Chondrocyte (in vitro differentiated cells): ENCODE measurements around the gene PI4KA. TPM values are rescaled to one million over a fixed set of nuclear protein-coding genes. Genes with fewer than 3 reads are reported as not detected.

ENCODE experiments used
- DNase-seq: peaks from one replicate; pipeline ENCODE4 v3.0.0; 2021; ENCODE audit warnings: mixed read lengths, low spot score
- H3K27ac Mint-ChIP-seq: one replicate; pipeline ENCODE4 v1.8.0; 2021; ENCODE audit warnings: mild to moderate bottlenecking, moderate library complexity, mixed read lengths; ENCODE audit not compliant: unreplicated experiment
- H3K27me3 Mint-ChIP-seq: 2 replicates; pipeline ENCODE4 v1.8.0; 2021; ENCODE audit warnings: low read depth, mixed read lengths
- H3K36me3 Mint-ChIP-seq: 2 replicates; pipeline ENCODE4 v1.8.0; 2021; ENCODE audit warnings: low read depth, mixed read lengths
- H3K4me1 Mint-ChIP-seq: 2 replicates; pipeline ENCODE4 v1.8.0; 2021; ENCODE audit warnings: low read depth, mild to moderate bottlenecking, mixed read lengths
- H3K4me3 Mint-ChIP-seq: one replicate; pipeline ENCODE4 v1.8.0; 2021; ENCODE audit warnings: mild to moderate bottlenecking, moderate library complexity, mixed read lengths; ENCODE audit not compliant: unreplicated experiment
- H3K9me3 Mint-ChIP-seq: 2 replicates; pipeline ENCODE4 v1.8.0; 2021; ENCODE audit warnings: low read depth, mixed read lengths
- long read RNA-seq: library from polyadenylated mRNA; stranded (forward); transcript quantifications from one replicate; pipeline ENCODE4 v2.0.0, GENCODE V29; 2021
- total RNA-seq: library from RNA; stranded (reverse); gene quantifications from 3 replicates; pipeline ENCODE4 v1.2.1, GENCODE V29; 2021
- TF ChIP-seq, protein P1 (sequence below): fragments of 200-600 bp; sonication (generic); IDR thresholded peaks from 2 replicates; pipeline ENCODE4 v1.5.0; 2021; ENCODE audit warnings: antibody characterized with exemption, mild to moderate bottlenecking, moderate library complexity

Gene PI4KA
- total RNA-seq: 68.3 to 87.9 TPM (median 72.3 TPM) in 3 replicates
- long read RNA-seq, full-length matches to known transcripts: 29 of 72 reads
- long read RNA-seq, partial matches to known transcripts: 31 of 72 reads
- long read RNA-seq, other reads (novel, unspliced or antisense): 12 of 72 reads

DNA sequence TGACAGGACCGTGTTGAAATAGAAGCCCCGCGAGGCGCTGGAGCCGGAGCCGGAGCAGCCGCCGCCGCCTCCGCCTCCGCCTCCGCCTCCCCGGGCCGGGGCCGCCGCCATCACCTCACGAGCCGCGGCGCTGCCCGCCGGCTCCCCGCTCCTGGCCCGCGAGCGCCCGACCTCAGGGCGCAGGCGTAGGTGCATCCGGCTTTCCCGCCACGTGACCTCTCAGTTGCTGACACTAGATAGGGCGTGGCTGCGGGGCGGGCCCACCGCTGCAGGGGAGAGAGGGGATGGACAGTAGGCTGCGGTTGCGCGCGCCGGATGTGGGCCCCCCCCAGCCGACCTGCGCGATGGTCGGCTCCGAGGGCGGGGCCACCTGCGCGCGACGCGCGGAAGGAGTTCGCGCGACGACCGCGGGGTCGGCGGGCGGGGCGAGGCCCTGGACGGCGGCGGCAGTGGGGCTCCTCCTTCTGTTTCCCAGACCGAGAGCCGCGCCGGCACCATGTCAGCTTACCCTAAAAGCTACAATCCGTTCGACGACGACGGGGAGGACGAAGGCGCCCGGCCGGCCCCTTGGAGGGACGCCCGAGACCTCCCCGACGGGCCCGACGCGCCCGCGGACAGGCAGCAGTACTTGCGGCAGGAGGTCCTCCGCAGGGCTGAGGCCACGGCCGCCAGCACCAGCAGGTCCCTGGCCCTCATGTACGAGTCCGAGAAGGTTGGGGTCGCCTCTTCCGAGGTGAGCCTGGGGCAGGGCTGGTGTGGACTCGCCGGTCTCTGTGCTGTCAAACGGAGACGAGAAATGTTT is at the start of gene PI4KA, which contains the start of gene SNAP29:
PI4KA (minus strand) TSS at position 197 of the 802 bp plus-strand sequence; CDS start at position 111, 86 bp downstream.
SNAP29 (plus strand) TSS at position 393 of the 802 bp plus-strand sequence; CDS start at position 497, 104 bp downstream.
- Mint-ChIP-seq H3K4me1 (peaks cover 37% of the 10 kb centered on the region), H3K27ac (peak within 1 kb of the TSS; percentile 82), H3K36me3 (peaks cover under 1% of the 10 kb centered on the region), H3K9me3 (no peaks in the 10 kb centered on the region), H3K4me3 (peak within 1 kb of the TSS; percentile 83), H3K27me3 (no peaks in the 10 kb centered on the region)
- peak; percentile 99 for DNase-seq
- TF ChIP-seq, protein P1, sequence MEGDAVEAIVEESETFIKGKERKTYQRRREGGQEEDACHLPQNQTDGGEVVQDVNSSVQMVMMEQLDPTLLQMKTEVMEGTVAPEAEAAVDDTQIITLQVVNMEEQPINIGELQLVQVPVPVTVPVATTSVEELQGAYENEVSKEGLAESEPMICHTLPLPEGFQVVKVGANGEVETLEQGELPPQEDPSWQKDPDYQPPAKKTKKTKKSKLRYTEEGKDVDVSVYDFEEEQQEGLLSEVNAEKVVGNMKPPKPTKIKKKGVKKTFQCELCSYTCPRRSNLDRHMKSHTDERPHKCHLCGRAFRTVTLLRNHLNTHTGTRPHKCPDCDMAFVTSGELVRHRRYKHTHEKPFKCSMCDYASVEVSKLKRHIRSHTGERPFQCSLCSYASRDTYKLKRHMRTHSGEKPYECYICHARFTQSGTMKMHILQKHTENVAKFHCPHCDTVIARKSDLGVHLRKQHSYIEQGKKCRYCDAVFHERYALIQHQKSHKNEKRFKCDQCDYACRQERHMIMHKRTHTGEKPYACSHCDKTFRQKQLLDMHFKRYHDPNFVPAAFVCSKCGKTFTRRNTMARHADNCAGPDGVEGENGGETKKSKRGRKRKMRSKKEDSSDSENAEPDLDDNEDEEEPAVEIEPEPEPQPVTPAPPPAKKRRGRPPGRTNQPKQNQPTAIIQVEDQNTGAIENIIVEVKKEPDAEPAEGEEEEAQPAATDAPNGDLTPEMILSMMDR: no peak

DNA sequence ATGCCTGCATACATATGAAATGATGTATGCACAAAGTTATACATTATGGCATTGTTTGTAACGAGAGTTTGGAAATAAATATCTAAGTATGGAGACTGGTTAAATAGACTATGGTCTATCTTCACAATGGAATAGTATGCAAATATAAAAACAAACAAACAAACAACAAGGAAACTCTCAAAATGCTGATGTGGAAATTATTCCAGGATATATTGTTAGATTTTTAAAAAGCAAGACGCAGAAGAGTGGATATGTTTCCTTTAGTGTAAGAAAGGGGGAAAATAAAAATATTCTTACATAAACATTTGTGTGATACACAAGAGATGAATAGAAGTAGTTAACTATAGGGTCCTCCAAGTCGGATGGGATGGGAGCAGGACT is 47.8 kb upstream of the PI4KA start:
- Mint-ChIP-seq H3K4me1 (no peaks in the 10 kb centered on the region), H3K36me3 (no peaks in the 10 kb centered on the region), H3K9me3 (no peaks in the 10 kb centered on the region), H3K4me3 (no peak overlapping the region), H3K27me3 (peaks cover 5% of the 10 kb centered on the region), H3K27ac (no peak overlapping the region)
- no peak for DNase-seq
- TF ChIP-seq, protein P1: no peak

DNA sequence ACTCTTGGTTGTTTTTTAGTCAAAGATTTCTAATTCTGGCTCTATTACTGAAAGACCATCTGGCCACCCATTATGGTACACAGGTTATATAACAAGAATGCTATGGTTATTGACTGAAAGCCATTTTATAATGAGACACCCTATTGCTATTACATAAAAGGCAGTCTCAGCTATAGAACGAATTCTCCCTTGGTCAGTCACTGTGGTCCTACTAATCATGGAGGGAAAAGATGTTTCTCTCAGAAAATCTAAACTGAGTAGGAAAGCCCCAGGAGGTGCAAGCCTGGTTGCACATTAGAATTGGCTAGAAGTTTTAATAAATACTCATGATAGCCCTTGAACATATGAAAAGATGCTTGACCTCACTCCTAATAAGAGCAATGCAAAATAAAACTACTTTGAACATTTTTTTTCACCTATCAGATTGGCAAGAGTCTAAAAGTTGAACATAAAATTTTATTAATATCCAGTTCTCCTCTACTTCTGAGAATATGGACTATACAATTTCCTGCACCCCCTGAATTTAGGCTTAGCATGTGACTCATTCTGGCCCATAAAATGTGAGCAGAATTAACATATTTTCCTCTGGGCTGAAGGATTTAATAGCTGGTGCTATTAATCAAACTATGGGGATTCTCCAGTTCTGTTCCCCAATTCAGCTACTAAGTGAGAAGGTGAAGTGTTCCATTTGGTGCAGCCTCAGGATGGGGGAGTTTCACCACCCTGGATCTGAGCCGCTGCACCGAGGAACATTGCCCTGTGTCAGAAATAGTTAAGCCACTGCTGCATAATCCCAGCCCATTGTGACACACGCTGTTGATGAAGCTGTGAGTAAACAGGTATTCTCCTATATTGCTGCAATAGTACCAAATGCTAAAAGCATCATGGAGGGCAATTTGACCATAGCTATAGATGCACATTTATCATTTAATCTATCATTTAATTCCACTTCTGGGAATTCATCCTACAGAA is 47.1 kb upstream of the PI4KA start:
- no peak overlapping the region for H3K27ac Mint-ChIP-seq
- H3K36me3 Mint-ChIP-seq: no peaks in the 10 kb centered on the region
- TF ChIP-seq, protein P1: no peak

DNA sequence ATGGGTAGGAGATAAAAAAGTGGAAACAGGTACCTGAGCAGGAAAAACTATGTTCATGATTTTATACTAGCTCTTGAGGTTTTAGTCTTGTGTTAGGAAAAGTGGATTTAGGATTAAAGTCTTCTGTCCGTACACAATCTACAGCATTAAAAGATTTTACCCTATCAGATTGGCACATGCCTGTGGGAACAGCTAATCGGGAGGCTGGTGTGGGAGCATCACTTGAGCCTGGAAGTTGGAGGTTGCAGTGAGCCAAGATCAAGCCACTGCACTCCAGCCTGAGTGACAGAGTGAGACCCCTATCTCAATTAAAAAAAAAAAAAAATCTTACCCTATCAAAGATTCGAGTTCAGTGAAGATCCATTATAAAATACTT is 46.4 kb upstream of the PI4KA start:
- Mint-ChIP-seq H3K4me3 (no peak overlapping the region), H3K27me3 (peaks cover 5% of the 10 kb centered on the region), H3K36me3 (no peaks in the 10 kb centered on the region), H3K9me3 (no peaks in the 10 kb centered on the region), H3K27ac (no peak overlapping the region), H3K4me1 (no peaks in the 10 kb centered on the region)
- DNase-seq: no peak
- TF ChIP-seq, protein P1: no peak

More for the DNA sequence above, 47.1 kb upstream of the PI4KA start:
- H3K4me3 Mint-ChIP-seq: no peak overlapping the region
- DNase-seq: no peak
- H3K4me1 Mint-ChIP-seq: no peaks in the 10 kb centered on the region
- H3K27me3 Mint-ChIP-seq: peaks cover 5% of the 10 kb centered on the region
- H3K9me3 Mint-ChIP-seq: no peaks in the 10 kb centered on the region
